ES-I3 (cell line): ENCODE results near the gene RPTN.
"Not testable (repeated sequence)": the region's sequence is repeated elsewhere in the genome, so short reads cannot be mapped to it uniquely, and the experiment has no call there.

Experiments
- H3K36me3 ChIP-seq: 2 replicates; pipeline ENCODE4 v1.6.1; 2013; ENCODE audit warnings: mild to moderate bottlenecking, low read length, control low read depth, moderate library complexity; ENCODE audit not compliant: insufficient read depth
- H3K4me1 ChIP-seq: 2 replicates; pipeline ENCODE4 v1.6.1; 2013; ENCODE audit warnings: mild to moderate bottlenecking, control low read depth, low read length; ENCODE audit not compliant: insufficient read depth
- H3K9ac ChIP-seq: 2 replicates; pipeline ENCODE4 v1.6.1; 2013; ENCODE audit warnings: low read depth, mild to moderate bottlenecking, low read length, moderate library complexity
- H3K9me3 ChIP-seq: 2 replicates; pipeline ENCODE4 v1.6.1; 2013; ENCODE audit warnings: mild to moderate bottlenecking, low read length, moderate library complexity; ENCODE audit not compliant: control insufficient read depth, insufficient read depth

RPTN gene

DNA sequence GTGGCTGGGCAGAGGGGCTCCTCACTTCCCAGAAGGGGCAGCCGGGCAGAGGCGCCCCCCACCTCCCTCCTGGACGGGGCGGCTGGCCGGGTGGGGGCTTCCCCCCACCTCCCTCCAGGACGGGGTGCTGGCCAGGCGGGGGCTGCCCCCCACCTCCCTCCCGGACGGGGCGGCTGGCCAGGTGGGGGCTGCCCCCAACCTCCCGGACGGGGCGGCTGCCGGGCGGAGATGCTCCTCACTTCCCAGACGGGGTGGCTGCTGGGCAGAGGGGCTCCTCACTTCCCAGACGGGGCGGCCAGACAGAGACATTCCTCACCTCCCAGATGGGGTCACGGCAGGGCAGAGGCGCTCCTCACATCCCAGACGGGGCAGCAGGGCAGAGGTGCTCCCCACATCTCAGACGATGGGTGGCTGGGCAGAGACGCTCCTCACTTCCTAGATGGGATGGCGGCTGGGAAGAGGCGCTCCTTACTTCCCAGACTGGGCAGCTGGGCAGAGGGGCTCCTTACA is 14.3 kb downstream of the RPTN start:
- not testable (repeated sequence) for H3K36me3 ChIP-seq, H3K4me1 ChIP-seq, H3K9ac ChIP-seq, H3K9me3 ChIP-seq

- no peaks in the 10 kb centered on the region for H3K4me1 ChIP-seq
- no peaks in the 10 kb centered on the region for H3K36me3 ChIP-seq
- peaks cover 7% of the 10 kb centered on the region; the same call in 1 of the 2 replicates for H3K9me3 ChIP-seq
- H3K9ac ChIP-seq, result no peak overlapping the region
Observed at GRCh38 chr1:152143150-152143887, 15.7 kb downstream of the RPTN start.

DNA sequence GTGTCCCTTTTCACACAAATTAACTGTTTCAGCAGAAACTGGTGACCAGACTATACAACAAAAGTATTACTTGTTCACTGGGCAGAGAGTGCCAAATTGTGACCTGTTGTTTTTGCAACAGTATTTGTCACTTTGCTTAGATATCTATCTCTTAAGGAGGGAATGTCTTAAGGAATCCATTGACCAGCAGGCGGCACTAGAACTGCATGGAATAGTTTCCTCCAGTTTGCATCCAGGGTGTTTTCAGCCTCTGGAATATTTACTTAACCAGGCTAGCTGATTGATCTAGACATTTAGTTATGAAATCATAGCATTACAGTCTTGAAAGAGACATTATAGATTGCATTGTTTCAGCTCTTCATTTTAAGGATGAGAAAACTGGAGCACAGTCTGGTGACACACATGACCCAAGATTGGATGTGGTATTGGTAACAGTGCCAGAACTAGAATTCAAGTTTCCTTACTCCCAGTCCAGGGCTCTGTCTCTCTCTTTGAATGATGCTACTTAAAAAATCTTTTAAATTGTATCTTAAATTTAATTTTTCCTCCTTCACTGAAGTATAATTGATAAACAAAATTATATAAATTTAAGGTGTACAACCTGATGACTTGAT is 16.9 kb downstream of the RPTN start:
- H3K36me3 ChIP-seq, result no peaks in the 10 kb centered on the region
- H3K9me3 ChIP-seq, result peaks cover 3% of the 10 kb centered on the region; the same call in 1 of the 2 replicates
- H3K9ac ChIP-seq, result no peak overlapping the region
- no peaks in the 10 kb centered on the region for H3K4me1 ChIP-seq

GRCh38 chr1:152137215-152137614 is 21.8 kb downstream of the RPTN start:
- no peak overlapping the region for H3K9ac ChIP-seq
- H3K36me3 ChIP-seq, result no peaks in the 10 kb centered on the region
- H3K9me3 ChIP-seq, result no peaks in the 10 kb centered on the region
- H3K4me1 ChIP-seq, result no peaks in the 10 kb centered on the region

GRCh38 chr1:152130186-152130585 is 28.8 kb downstream of the RPTN start:
- Histone ChIP-seq H3K9ac (no peak overlapping the region), H3K9me3 (no peaks in the 10 kb centered on the region; the same call in 1 of the 2 replicates), H3K4me1 (no peaks in the 10 kb centered on the region), H3K36me3 (no peaks in the 10 kb centered on the region)

DNA sequence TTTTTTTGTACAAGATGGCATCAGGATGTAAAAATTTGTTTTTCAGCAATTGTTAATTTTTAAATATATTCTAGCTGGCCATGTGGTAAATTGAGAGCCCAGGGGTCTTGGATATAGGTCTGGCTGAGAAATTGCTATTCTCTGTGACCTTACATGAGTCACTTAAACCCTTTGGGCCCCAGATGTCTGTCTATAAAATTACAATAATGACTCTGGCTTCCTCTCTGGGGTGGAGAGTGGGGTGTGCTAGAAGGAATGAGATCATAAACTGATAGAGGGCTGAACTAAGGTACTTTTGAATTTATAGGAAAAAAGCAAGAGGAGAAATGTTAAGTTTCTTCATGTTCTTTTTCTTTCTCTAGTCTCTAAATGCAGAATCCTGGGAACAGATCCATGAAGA is 31.4 kb downstream of the RPTN start:
- Histone ChIP-seq H3K4me1 (no peaks in the 10 kb centered on the region), H3K36me3 (no peaks in the 10 kb centered on the region), H3K9me3 (no peaks in the 10 kb centered on the region; the same call in 1 of the 2 replicates), H3K9ac (no peak overlapping the region)

GRCh38 chr1:152125834-152126443 is 33.1 kb downstream of the RPTN start:
- Histone ChIP-seq H3K4me1 (no peaks in the 10 kb centered on the region), H3K9ac (no peak overlapping the region), H3K36me3 (no peaks in the 10 kb centered on the region), H3K9me3 (no peaks in the 10 kb centered on the region; the same call in 1 of the 2 replicates)

GRCh38 chr1:152118915-152119314 is 40.1 kb downstream of the RPTN start:
- H3K4me1 ChIP-seq, result no peaks in the 10 kb centered on the region
- H3K9me3 ChIP-seq, result no peaks in the 10 kb centered on the region; the same call in 1 of the 2 replicates
- no peak overlapping the region for H3K9ac ChIP-seq
- H3K36me3 ChIP-seq, result no peaks in the 10 kb centered on the region

DNA sequence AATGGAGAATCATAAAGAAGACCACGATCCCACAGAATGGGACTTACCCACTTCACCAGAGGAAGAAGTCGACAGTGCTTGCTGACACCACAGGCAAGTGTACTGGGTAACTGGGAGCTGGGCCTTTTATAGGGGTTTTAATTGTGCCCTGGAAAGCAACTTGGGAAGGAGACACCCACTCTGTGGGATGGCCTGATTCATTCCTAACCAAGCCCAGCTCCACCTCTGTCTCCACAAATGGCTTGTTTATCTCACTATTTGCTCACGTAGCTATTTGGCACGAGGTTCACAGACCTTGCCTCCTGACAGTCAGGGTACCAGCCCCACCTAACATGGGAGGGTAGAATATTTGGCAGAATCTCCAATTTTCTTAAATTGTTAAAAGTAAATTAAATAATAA is 43.7 kb downstream of the RPTN start, which contains the start of gene TCHH:
TSS of gene TCHH (minus strand) at position 101 of the 400 bp plus-strand sequence. CDS start 1,364 bp downstream, outside the sequence.
- Histone ChIP-seq H3K9ac (no peak within 1 kb of the TSS), H3K36me3 (no peaks in the 10 kb centered on the region), H3K4me1 (no peaks in the 10 kb centered on the region), H3K9me3 (no peaks in the 10 kb centered on the region)

DNA sequence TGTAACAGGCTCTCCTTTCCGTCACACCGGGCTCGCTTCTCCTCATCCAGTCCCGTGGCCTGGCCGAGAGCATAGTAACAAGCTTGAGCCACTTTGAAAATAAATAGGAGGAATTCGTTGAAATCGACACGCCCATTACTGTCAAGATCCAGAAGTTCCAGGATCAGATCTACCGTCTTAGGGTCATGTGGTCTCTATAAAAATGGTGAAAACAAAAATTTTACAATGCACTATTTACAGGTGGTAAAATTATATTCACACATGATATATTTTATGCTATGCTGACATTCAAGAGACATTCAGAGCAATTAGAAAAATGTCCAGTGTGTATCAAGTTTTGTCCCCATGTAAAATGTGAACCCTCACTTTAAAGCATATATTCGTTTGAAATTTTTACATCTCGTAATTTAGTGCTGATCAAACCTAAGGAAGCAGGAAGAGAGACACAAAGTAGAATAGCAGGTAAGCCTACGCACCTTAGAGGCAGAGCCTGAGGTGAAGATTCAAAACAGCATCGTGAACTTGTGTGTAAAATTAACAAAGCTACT is 46.1 kb downstream of the RPTN start:
- no peaks in the 10 kb centered on the region for H3K9me3 ChIP-seq

DNA sequence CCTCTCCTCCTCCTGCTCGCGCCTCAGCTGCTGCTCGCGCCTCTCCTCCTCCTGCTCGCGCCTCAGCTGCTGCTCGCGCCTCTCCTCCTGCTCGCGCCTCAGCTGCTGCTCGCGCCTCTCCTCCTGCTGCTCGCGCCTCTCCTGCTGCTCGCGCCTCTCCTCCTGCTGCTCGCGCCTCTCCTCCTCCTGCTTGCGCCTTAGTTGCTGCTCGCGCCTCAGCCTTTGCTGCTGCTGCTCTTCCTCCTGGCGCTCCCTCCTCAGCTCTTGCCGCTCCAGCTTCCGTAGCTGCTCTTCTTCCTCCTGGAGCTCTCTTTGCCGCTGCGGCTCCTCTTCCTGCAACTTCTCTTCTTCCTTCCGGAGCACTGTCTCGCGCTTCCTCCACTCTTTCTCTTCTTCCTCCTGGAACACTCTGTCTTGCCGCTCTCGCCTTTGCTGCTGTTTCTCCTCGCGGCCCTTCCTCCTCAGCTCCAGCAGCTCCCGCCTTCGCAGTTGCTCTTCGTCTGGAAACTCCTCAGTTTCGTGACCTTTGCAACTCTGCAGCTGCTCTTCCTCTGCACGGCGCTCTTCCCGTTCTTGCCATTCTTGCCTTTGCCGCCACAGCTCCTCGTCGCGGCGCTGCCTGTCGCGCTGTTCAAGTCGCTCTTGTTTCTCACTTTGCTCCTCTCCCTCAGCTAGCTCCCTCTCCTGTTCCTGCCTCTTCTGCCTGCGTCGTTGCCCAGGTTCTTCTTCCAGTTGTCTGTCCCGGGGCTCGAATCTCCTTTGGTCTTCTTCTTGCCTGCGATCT is 46.7 kb downstream of the RPTN start:
- no peaks in the 10 kb centered on the region for H3K9me3 ChIP-seq
- H3K9ac ChIP-seq, result peak overlapping the region; percentile 22; the same call in 1 of the 2 replicates
- H3K4me1 ChIP-seq, result no peaks in the 10 kb centered on the region
- H3K36me3 ChIP-seq, result no peaks in the 10 kb centered on the region

More for the DNA sequence above, 46.1 kb downstream of the RPTN start:
- Histone ChIP-seq H3K36me3 (no peaks in the 10 kb centered on the region), H3K4me1 (no peaks in the 10 kb centered on the region), H3K9ac (peak overlapping the region; percentile 22; the same call in 1 of the 2 replicates)

- Histone ChIP-seq H3K9ac (peak overlapping the region; percentile 17; the same call in 1 of the 2 replicates), H3K4me1 (no peaks in the 10 kb centered on the region)
Observed at GRCh38 chr1:152111515-152111968, 47.5 kb downstream of the RPTN start.

DNA sequence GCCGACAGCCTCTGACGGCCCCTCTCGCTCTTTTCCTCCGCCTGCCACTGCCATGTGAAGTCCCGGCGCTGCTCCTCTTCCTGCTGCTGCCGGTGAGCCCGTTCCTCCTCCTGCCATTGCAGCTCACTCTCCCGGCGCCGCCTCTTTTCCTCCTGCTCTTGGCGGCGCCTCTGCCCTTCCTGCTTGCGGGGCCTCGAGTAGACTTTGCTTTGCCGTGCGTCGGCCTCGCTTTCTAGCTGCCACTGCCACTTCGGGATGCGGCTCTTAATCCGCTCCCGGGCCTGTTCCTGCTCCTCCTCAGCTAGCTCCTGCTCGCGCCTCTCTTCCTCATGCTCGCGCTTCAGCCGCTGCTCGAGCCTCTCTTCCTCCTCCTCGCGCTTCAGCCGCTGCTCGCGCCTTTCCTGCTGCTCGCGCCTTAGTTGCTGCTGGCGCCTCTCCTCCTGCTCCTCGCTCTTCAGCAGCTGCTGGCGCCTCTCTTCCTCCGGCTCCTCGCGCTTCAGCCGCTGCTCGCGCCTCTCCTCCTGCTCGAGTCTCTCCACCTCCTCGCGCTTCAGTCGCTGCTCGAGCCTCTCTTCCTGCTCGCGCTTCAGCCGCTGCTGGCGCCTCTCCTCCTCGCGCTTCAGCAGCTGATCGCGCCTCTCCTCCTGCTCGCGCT is 48.0 kb downstream of the RPTN start:
- no peaks in the 10 kb centered on the region for H3K9me3 ChIP-seq
- no peaks in the 10 kb centered on the region for H3K4me1 ChIP-seq
- peak overlapping the region; percentile 17; the same call in 1 of the 2 replicates for H3K9ac ChIP-seq
- no peaks in the 10 kb centered on the region for H3K36me3 ChIP-seq

More at GRCh38 chr1:152111515-152111968, 47.5 kb downstream of the RPTN start:
- no peaks in the 10 kb centered on the region for H3K36me3 ChIP-seq
- H3K9me3 ChIP-seq, result no peaks in the 10 kb centered on the region
